PC-9 (cell line): ENCODE results near the gene AFAP1L1.

Experiments
- EZH2 ChIP-seq: fragments of 200-600 bp; sonication (generic); IDR thresholded peaks from 2 replicates; pipeline ENCODE4 v1.8.0; 2017; ENCODE audit warnings: antibody characterized with exemption, low read depth
- TF ChIP-seq, protein P1 (sequence below): fragments of 200-600 bp; sonication (generic); conservative IDR thresholded peaks from 2 replicates; pipeline ENCODE4 v1.6.1; 2017; ENCODE audit warnings: mixed run types, antibody characterized with exemption, mild to moderate bottlenecking, moderate library complexity

GRCh38 chr5:149294872-149295829 lies 23.5 kb downstream of the AFAP1L1 start:
- TF ChIP-seq, protein P1, sequence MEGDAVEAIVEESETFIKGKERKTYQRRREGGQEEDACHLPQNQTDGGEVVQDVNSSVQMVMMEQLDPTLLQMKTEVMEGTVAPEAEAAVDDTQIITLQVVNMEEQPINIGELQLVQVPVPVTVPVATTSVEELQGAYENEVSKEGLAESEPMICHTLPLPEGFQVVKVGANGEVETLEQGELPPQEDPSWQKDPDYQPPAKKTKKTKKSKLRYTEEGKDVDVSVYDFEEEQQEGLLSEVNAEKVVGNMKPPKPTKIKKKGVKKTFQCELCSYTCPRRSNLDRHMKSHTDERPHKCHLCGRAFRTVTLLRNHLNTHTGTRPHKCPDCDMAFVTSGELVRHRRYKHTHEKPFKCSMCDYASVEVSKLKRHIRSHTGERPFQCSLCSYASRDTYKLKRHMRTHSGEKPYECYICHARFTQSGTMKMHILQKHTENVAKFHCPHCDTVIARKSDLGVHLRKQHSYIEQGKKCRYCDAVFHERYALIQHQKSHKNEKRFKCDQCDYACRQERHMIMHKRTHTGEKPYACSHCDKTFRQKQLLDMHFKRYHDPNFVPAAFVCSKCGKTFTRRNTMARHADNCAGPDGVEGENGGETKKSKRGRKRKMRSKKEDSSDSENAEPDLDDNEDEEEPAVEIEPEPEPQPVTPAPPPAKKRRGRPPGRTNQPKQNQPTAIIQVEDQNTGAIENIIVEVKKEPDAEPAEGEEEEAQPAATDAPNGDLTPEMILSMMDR: no peak
- TF ChIP-seq EZH2: no peak
